ENCODE measurements around the gene PACRGL.

DNA sequence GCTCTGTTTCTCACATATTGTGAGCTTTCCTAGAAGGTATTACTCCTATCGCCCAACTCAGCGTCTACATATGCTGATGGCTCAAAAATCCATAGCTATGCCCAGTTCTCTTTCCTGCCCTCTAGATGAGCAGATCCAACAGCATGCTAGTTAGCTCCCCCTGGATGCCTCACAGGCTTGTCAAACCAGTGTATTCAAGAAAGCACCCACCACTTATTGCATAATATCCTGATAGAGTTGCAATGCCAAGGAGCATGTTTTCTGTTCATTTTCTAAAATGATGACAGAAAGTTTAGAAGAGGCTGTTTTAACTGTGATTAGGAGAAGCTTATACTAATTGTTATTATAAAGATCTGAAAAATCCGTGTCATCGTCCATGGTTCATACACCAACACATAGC lies 1.9 kb upstream of the PACRGL start:
- TF ChIP-seq, protein P1, sequence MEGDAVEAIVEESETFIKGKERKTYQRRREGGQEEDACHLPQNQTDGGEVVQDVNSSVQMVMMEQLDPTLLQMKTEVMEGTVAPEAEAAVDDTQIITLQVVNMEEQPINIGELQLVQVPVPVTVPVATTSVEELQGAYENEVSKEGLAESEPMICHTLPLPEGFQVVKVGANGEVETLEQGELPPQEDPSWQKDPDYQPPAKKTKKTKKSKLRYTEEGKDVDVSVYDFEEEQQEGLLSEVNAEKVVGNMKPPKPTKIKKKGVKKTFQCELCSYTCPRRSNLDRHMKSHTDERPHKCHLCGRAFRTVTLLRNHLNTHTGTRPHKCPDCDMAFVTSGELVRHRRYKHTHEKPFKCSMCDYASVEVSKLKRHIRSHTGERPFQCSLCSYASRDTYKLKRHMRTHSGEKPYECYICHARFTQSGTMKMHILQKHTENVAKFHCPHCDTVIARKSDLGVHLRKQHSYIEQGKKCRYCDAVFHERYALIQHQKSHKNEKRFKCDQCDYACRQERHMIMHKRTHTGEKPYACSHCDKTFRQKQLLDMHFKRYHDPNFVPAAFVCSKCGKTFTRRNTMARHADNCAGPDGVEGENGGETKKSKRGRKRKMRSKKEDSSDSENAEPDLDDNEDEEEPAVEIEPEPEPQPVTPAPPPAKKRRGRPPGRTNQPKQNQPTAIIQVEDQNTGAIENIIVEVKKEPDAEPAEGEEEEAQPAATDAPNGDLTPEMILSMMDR (IDR thresholded peaks at IDR 0.05; ENCODE audit: insufficient read depth, low read length, poor library complexity, severe bottlenecking), result no peak
- TF ChIP-seq EZH2phosphoT487 (conservative IDR thresholded peaks at IDR 0.05; ENCODE audit: low read length), result no peak

Measured in SU-DHL-6 (cell line).